Measurements from ENCODE around the gene IL1RL2. TPM values are rescaled to one million over a fixed set of nuclear protein-coding genes. Genes with fewer than 3 reads are reported as not detected.
A peak's percentile ranks its signal among the peaks of the same experiment; 100 is the strongest.

Gene IL1RL2
- total and polyA plus RNA-seq, 2 of the 8 experiments (the other 6 are each of a cell fraction or from before 2014, with no cell fraction given): not detected

DNA sequence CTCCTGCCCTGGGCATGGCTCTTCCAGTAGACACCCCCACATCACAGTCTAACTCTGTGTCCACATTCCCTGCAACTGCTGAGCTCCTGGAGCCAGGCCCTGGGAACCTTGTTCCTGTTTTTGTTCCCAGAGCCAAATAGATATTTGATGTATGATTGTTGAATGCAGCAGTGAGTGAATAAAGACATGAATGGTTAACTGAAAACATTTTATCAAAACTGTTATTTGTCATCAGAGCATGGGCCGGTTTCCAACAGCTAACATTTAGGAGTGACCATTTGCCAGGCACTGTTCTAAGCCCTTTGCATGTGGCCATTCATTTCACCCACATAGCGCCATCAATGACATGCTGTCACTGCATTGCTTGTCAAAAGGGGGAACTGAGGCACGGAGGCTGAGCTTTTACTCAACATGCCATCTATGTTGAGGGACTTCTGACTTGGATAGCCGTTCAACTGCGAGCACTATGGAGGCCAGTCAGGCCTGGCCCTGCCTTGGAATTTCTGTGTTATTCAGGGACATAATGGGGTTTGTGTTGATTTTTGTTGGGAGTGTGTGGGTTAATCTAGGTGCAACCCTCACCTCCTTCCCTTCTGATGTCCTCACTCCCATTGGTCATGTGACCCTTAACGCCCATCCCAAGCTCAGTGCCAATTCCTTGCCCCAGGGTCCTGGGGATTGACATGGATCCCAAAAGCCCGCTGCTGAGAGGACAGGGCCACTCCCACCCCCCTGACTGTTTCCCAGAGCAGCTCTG is 31.7 kb upstream of the IL1RL2 start:
- no peak overlapping the region for H3K56ac ChIP-seq (replicated peaks; ENCODE audit: insufficient read length, low read depth, low read length)
- no peak overlapping the region for H4K5ac ChIP-seq (ENCODE audit: insufficient read length, low read depth, low read length)
- H2BK20ac ChIP-seq (ENCODE audit: low read length): no peak overlapping the region
- H3K79me2 ChIP-seq (ENCODE audit: control insufficient read depth in 1 of 2, insufficient read depth in 2 of 2, low read length in 2 of 2): no peaks in the 10 kb centered on the region
- H3K4me3 ChIP-seq (ENCODE audit: extremely low read depth in 1 of 4, insufficient read depth in 2 of 4, low read depth in 3 of 4, low read length in 4 of 4): no peak overlapping the region
- POLR2A ChIA-PET (ENCODE audit: partially characterized antibody): no interaction called here
- H3K36me3 ChIP-seq (ENCODE audit: control insufficient read depth in 2 of 4, insufficient read depth in 4 of 4, low read length in 3 of 4): no peaks in the 10 kb centered on the region
- H3K27ac ChIP-seq (ENCODE audit: low read depth, low read length): no peak overlapping the region
- no peaks in the 10 kb centered on the region for H3K4me1 ChIP-seq (replicated peaks in 1 of 4; ENCODE audit: control insufficient read depth in 3 of 4, insufficient read depth in 4 of 4, low read length in 3 of 4)
- H4K8ac ChIP-seq (ENCODE audit: extremely low read depth, insufficient read depth, low read length): 0 out of 2 replicates have a peak overlapping the region, but pooled peaks have one; percentile 42
- no peaks in the 10 kb centered on the region for H3K79me1 ChIP-seq (ENCODE audit: low read depth, low read length)
- H2BK12ac ChIP-seq (ENCODE audit: low read depth, low read length): no peak overlapping the region
- H3K18ac ChIP-seq (ENCODE audit: extremely low read depth, low read length): no peak overlapping the region
- TF ChIP-seq KDM4A (IDR thresholded peaks at IDR 0.05; ENCODE audit: low read depth, low read length, severe bottlenecking): no peak
- TF ChIP-seq, protein P1, sequence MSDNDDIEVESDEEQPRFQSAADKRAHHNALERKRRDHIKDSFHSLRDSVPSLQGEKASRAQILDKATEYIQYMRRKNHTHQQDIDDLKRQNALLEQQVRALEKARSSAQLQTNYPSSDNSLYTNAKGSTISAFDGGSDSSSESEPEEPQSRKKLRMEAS (IDR thresholded peaks at IDR 0.05): no peak
- TF ChIP-seq SIX5 (IDR thresholded peaks at IDR 0.05; ENCODE audit: low read depth, low read length): no peak
- no peak for TF ChIP-seq SAP30 (IDR thresholded peaks at IDR 0.05; ENCODE audit: insufficient read depth, insufficient replicate concordance, low read length)
- no peak for TF ChIP-seq SUZ12 (IDR thresholded peaks at IDR 0.05; ENCODE audit: low read length)
- TF ChIP-seq BCL11A (IDR thresholded peaks at IDR 0.05; ENCODE audit: low read depth in 2 of 2, low read length in 2 of 2): no peak
- no peak for TF ChIP-seq ASH2L (IDR thresholded peaks at IDR 0.05; ENCODE audit: low read length)
- no peak for TF ChIP-seq NANOG (IDR thresholded peaks at IDR 0.05; ENCODE audit: insufficient read depth, low read depth, low read length, poor library complexity, severe bottlenecking)
- TF ChIP-seq SP1 (IDR thresholded peaks at IDR 0.05; ENCODE audit: low read depth, low read length): no peak
- H2AFZ ChIP-seq (ENCODE audit: low read length): no peak overlapping the region
- H3K9ac ChIP-seq (replicated peaks in 1 of 4; ENCODE audit: extremely low read depth in 1 of 4, low read depth in 3 of 4, low read length in 3 of 4): no peak overlapping the region
- no peak overlapping the region for H3K14ac ChIP-seq (ENCODE audit: insufficient read length)
- no peak overlapping the region for H2BK15ac ChIP-seq (ENCODE audit: low read length)
- no peak overlapping the region for H3K4ac ChIP-seq (replicated peaks; ENCODE audit: insufficient read length, low read depth, low read length)
- no peak overlapping the region for H2AK5ac ChIP-seq (ENCODE audit: low read depth, low read length)
- FAIRE-seq (no peak), DNase-seq (ENCODE audit: low read depth in 1 of 2, low spot score in 2 of 2) (no peak)
- no peak overlapping the region for H3K23ac ChIP-seq (ENCODE audit: insufficient read length)
- no peak overlapping the region for H2BK5ac ChIP-seq (ENCODE audit: low read depth, low read length)
- H3K27me3 ChIP-seq (replicated peaks in 1 of 4; ENCODE audit: control insufficient read depth in 3 of 4, extremely low read depth in 1 of 4, insufficient read depth in 3 of 4, low read length in 3 of 4): no peaks in the 10 kb centered on the region
- CTCF ChIA-PET (ENCODE audit: partially characterized antibody): interaction anchor here (0.8 to 1.0 kb wide), 2 partner anchors 10 to 135 kb away, joined by 4 read pairs; no protein-coding TSS in a partner anchor
- H4K91ac ChIP-seq (replicated peaks; ENCODE audit: insufficient read length, low read length): no peak overlapping the region
- H3K23me2 ChIP-seq (ENCODE audit: low read depth, low read length): no peaks in the 10 kb centered on the region; the same call in 1 of the 2 replicates
- no peaks in the 10 kb centered on the region for H3K9me3 ChIP-seq (ENCODE audit: insufficient read depth in 2 of 2, low read depth in 1 of 2, low read length in 1 of 2)
- no peak overlapping the region for H3K4me2 ChIP-seq (ENCODE audit: insufficient read depth in 1 of 2, low read depth in 2 of 2, low read length in 2 of 2)
- no peaks in the 10 kb centered on the region for H4K20me1 ChIP-seq (replicated peaks in 1 of 2; ENCODE audit: control insufficient read depth in 1 of 2, insufficient read depth in 2 of 2, low read length in 2 of 2)
- no peak overlapping the region for H2BK120ac ChIP-seq (replicated peaks; ENCODE audit: low read depth, low read length)
- WGBS, 2 experiments (ENCODE audit: extremely low coverage in 1 of 2, insufficient coverage in 1 of 2, insufficient read length in 1 of 2, insufficient replicate concordance in 2 of 2, low coverage in 1 of 2, low lambda C conversion rate in 2 of 2, missing lambda C conversion rate in 1 of 2): 87% methylated on average over 7 of the region's 7 CpGs; no CpG with 5 or more reads in 1 of the 2 experiments
